Natural killer cell (primary cell): ENCODE data around the gene RARA. TPM values are rescaled to one million over a fixed set of nuclear protein-coding genes. Genes with fewer than 3 reads are reported as not detected.
A peak's percentile ranks its signal among the peaks of the same experiment; 100 is the strongest.

Experiments
- ATAC-seq, 3 donors: fragments of 150-1000 bp in 2 of 3; fragments of 200-7000 bp in 1 of 3; cut with Tn5 transposase; 1 replicate in 1 of 3; 2 replicates in 2 of 3; pipeline ENCODE4 v1.10.0; 2021; ENCODE audit warnings: mild to moderate bottlenecking in 2 of 3, moderate library complexity in 2 of 3
- DNase-seq, 2 donors: peaks; one replicate each; pipeline versions ENCODE4 v3.0.0 to v3.0.0-alpha.2; 2013 to 2021; ENCODE audit warnings: mixed read lengths in 1 of 2
- H3K27ac ChIP-seq: one replicate; pipeline ENCODE4 v1.5.1; 2013; ENCODE audit warnings: mild to moderate bottlenecking, low read length
- H3K27me3 ChIP-seq: one replicate; pipeline ENCODE4 v1.6.1; 2013; ENCODE audit warnings: low read length; ENCODE audit not compliant: control insufficient read depth, insufficient read depth
- H3K36me3 ChIP-seq: one replicate; pipeline ENCODE4 v1.6.1; 2013; ENCODE audit warnings: low read length; ENCODE audit not compliant: control insufficient read depth, insufficient read depth
- H3K4me1 ChIP-seq: one replicate; pipeline ENCODE4 v1.6.1; 2013; ENCODE audit warnings: low read length; ENCODE audit not compliant: control insufficient read depth, insufficient read depth
- H3K4me3 ChIP-seq: one replicate; pipeline ENCODE4 v1.5.1; 2013; ENCODE audit warnings: low read length
- H3K9me3 ChIP-seq: one replicate; pipeline ENCODE4 v1.6.1; 2013; ENCODE audit warnings: low read length; ENCODE audit not compliant: control insufficient read depth, insufficient read depth
- H3K27ac Mint-ChIP-seq, 2 donors: one replicate each; pipeline ENCODE4 v1.8.0; 2022; ENCODE audit warnings: mild to moderate bottlenecking in 2 of 2, mixed read lengths in 2 of 2, moderate library complexity in 1 of 2
- H3K27me3 Mint-ChIP-seq, 2 donors: one replicate each; pipeline ENCODE4 v1.8.0; 2022; ENCODE audit warnings: low read depth in 2 of 2, mixed read lengths in 2 of 2
- H3K36me3 Mint-ChIP-seq: one replicate; pipeline ENCODE4 v1.8.0; 2022; ENCODE audit warnings: mixed read lengths
- H3K4me1 Mint-ChIP-seq, 2 donors: one replicate each; pipeline ENCODE4 v1.8.0; 2022; ENCODE audit warnings: mixed read lengths in 2 of 2
- H3K4me3 Mint-ChIP-seq: one replicate; pipeline ENCODE4 v1.8.0; 2022; ENCODE audit warnings: mild to moderate bottlenecking, moderate library complexity, mixed read lengths
- H3K9me3 Mint-ChIP-seq, 2 donors: one replicate each; pipeline ENCODE4 v1.8.0; 2022; ENCODE audit warnings: mixed read lengths in 2 of 2
- CTCF ChIP-seq: fragments of 200-600 bp; IDR thresholded peaks from one replicate; pipeline ENCODE4 v1.8.0; 2022; ENCODE audit warnings: antibody characterized with exemption
- WGBS: methylation state at CpG from one replicate; pipeline ENCODE4 v1.1.7; 2013; ENCODE audit warnings: missing lambda C conversion rate; ENCODE audit not compliant: insufficient coverage; 5-methylcytosine and 5-hydroxymethylcytosine counted together
- intact Hi-C: fragments of 100-400 bp; cut with micrococcal nuclease; formaldehyde crosslinking; loops from one replicate; pipeline ENCODE4 v1.14.2; 2022
- total RNA-seq, 4 donors: library from RNA; stranded (reverse); fragments of 120-200 nt in 1 of 4; gene quantifications; one replicate each; pipeline versions ENCODE4 v1.2.3 to v1.2.4, GENCODE V29; 2013 to 2022

Gene RARA
- total RNA-seq, 3 donors from 2014 or later (not counting 1 experiment from before 2014, with no cell fraction given) = 75.9 to 94.6 (median 79.1) TPM

GRCh38 chr17:40319651-40320540 lies 10.9 kb downstream of the RARA start:
- ATAC-seq = no peak
- peak overlapping the region; percentile 94 for H3K4me3 Mint-ChIP-seq
- H3K4me1 ChIP-seq = peaks cover 94% of the 10 kb centered on the region

GRCh38 chr17:40320756-40321523 lies 12.0 kb downstream of the RARA start:
- DNase-seq = peak; percentile 60 to 76
- no peaks in the 10 kb centered on the region for H3K9me3 ChIP-seq
- no peaks in the 10 kb centered on the region for H3K27me3 ChIP-seq
- intact Hi-C loops = loop anchor here (5.0 kb wide), 2 partner anchors 221 to 554 kb away; no protein-coding TSS in a partner anchor
- no peak for ATAC-seq
- peak overlapping the region; percentile 98 for H3K27ac ChIP-seq
- H3K36me3 ChIP-seq = no peaks in the 10 kb centered on the region
- peaks cover 95% of the 10 kb centered on the region for H3K4me1 ChIP-seq
- WGBS = 56% methylated on average over 12 of the region's 19 CpGs
- Mint-ChIP-seq H3K27me3 (no peaks in the 10 kb centered on the region), H3K9me3 (no peaks in the 10 kb centered on the region), H3K4me3 (peak overlapping the region; percentile 94), H3K27ac (peak overlapping the region; percentile 99), H3K36me3 (no peaks in the 10 kb centered on the region), H3K4me1 (peaks cover 78 to 91% of the 10 kb centered on the region in 2 donors)
- peak overlapping the region; percentile 58 for H3K4me3 ChIP-seq
- TF ChIP-seq CTCF = no peak

More at GRCh38 chr17:40319651-40320540, 10.9 kb downstream of the RARA start:
- 38% methylated on average over 9 of the region's 11 CpGs for WGBS
- peak overlapping the region; percentile 99 for H3K27ac Mint-ChIP-seq
- intact Hi-C loops = loop anchor here (5.0 kb wide), 2 partner anchors 222 to 553 kb away; no protein-coding TSS in a partner anchor
- peak overlapping the region; percentile 98 for H3K27ac ChIP-seq
- DNase-seq = peak; percentile 71 to 95
- H3K27me3 Mint-ChIP-seq = no peaks in the 10 kb centered on the region
- no peaks in the 10 kb centered on the region for H3K9me3 Mint-ChIP-seq
- no peaks in the 10 kb centered on the region for H3K36me3 ChIP-seq
- peak overlapping the region; percentile 79 for H3K4me3 ChIP-seq
- H3K27me3 ChIP-seq = no peaks in the 10 kb centered on the region
- peaks cover 82 to 91% of the 10 kb centered on the region in 2 donors for H3K4me1 Mint-ChIP-seq
- no peak for TF ChIP-seq CTCF
- no peaks in the 10 kb centered on the region for H3K9me3 ChIP-seq
- no peaks in the 10 kb centered on the region for H3K36me3 Mint-ChIP-seq

GRCh38 chr17:40321524-40321929 lies 12.5 kb downstream of the RARA start:
- H3K4me3 ChIP-seq = peak overlapping the region; percentile 58
- H3K36me3 ChIP-seq = no peaks in the 10 kb centered on the region
- peak overlapping the region; percentile 99 for H3K27ac Mint-ChIP-seq
- no peaks in the 10 kb centered on the region for H3K9me3 ChIP-seq
- no peaks in the 10 kb centered on the region for H3K9me3 Mint-ChIP-seq
- H3K27ac ChIP-seq = peak overlapping the region; percentile 98
- H3K27me3 ChIP-seq = no peaks in the 10 kb centered on the region
- H3K4me3 Mint-ChIP-seq = peak overlapping the region; percentile 94
- no peak for ATAC-seq
- H3K27me3 Mint-ChIP-seq = no peaks in the 10 kb centered on the region
- WGBS = 85% methylated on average over 4 of the region's 4 CpGs
- no peak for TF ChIP-seq CTCF
- intact Hi-C loops = loop anchor here (5.0 kb wide), 2 partner anchors 221 to 554 kb away; no protein-coding TSS in a partner anchor
- peaks cover 95% of the 10 kb centered on the region for H3K4me1 ChIP-seq
- no peak for DNase-seq
- H3K4me1 Mint-ChIP-seq = peaks cover 79 to 91% of the 10 kb centered on the region in 2 donors
- no peaks in the 10 kb centered on the region for H3K36me3 Mint-ChIP-seq
